GM19324 (cell line): ENCODE results near the gene RNF113B.

Experiments
- ATAC-seq: cut with Tn5 transposase; IDR thresholded peaks from one replicate; pipeline ENCODE4 v1.9.1; 2021; ENCODE audit warnings: mild to moderate bottlenecking, moderate library complexity; ENCODE audit not compliant: unreplicated experiment, low FRiP score

RNF113B gene

GRCh38 chr13:98176777-98177608, at the start of gene RNF113B:
Gene RNF113B (minus strand): TSS chr13:98177269. CDS start chr13:98177236, 33 bp downstream.
- no peak for ATAC-seq

GRCh38 chr13:98226496-98226895, 49.4 kb upstream of the RNF113B start:
- no peak for ATAC-seq

DNA sequence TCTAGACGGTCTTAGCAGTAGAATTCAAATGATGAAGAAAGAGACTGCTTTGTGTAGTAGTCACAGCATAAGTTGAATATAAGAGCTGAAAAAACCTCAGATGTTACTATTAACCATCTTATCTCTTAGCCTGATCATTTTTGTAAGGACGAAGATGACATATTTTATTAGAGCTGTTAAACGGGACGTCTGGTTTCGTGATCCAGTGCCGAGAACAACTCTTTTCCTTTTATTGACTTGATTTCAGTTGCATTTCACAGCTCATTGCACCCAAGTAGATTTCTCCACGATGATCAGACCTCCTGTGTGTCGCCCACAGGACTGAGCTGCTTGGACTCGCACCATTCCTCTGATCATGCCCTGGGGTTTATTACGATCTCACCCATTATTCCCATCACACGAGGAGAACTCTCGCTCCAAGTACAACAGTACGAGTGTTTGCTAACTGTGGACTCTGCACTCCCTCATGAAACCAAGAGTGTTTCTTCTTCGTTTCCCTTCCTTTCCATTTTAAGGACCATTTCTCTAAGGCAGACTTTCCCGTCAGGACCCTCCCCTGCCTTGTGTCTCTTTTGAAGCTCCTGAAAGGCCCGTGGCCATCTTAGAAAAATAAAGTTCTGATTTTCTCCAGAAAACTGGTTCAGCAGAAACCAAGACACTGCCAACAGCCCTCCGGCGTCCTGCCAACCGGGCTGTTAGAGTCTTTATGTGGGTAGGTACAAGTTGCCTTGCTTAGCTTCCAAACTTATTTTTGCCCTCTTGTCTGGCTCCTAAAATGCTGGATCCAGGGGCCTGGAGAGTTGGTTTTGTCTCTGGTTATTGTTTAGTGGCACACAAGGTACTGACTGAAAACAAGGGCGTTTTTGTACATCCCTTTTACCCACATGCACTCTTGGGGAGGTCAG, 48.2 kb upstream of the RNF113B start:
- no peak for ATAC-seq

DNA sequence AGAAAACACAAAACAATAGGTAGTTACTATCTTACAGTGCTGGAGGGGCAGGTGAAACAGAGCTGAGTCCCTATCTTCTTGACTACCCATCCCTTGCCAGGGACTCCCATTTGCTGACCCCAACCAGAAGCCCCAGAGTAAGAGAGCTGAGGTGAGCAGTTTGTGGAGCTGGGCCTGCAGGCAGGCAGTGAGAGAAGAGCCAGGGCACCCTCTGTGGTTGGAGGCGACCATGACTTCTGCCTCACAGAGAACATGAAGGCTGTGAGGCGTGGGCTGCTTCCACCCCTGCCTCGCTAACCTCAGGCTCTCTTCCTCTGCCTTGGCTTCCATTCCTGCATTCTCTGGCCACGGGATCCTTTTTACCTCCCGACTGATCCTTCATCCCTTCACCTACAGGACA, 47.5 kb upstream of the RNF113B start:
- ATAC-seq = no peak

DNA sequence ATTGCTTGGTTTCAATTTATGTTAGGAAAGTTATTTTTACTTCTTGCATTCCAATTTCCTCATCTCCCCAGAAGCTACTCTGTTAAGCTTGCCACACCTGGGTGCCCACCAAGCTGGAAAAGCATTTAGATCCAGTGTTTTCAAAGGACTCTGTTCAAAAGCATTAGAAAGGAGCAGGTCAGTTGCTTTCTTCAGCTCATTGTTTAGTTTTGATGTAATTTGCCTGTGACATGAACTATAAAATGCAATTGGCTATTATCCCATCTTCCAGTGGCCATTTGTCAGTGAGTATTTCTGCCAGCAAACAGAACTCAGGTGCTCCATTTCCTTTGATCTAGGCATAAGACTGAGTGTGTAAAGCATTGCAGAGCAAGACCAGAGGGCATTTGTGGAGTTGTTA, 46.7 kb upstream of the RNF113B start:
- ATAC-seq = no peak

DNA sequence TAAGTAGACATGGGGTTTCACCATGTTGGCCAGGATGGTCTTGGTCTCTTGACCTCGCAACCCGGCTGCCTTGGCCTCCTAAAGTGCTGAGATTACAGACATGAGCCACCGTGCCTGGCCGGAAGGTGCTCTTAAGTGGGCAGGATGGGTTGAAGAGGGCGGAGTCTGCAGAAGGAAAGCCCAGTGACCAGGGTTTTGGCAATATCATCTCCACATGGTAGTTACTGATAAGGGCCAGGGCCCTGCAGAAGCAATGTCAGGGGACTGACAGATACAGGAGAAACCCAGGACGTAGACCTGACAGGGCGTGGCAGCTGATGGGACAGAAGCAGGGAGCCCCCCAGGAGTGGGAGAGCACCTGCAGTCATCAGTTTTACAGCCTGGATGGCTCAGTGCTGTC, 45.7 kb upstream of the RNF113B start:
- no peak for ATAC-seq

GRCh38 chr13:98222081-98222554, 45.0 kb upstream of the RNF113B start:
- ATAC-seq = no peak

GRCh38 chr13:98221234-98221633, 44.2 kb upstream of the RNF113B start:
- no peak for ATAC-seq

GRCh38 chr13:98220271-98220791, 43.3 kb upstream of the RNF113B start:
- ATAC-seq = no peak

- ATAC-seq = no peak
Measured at GRCh38 chr13:98219685-98220084, 42.6 kb upstream of the RNF113B start.

GRCh38 chr13:98217597-98217996, 40.5 kb upstream of the RNF113B start:
- no peak for ATAC-seq

DNA sequence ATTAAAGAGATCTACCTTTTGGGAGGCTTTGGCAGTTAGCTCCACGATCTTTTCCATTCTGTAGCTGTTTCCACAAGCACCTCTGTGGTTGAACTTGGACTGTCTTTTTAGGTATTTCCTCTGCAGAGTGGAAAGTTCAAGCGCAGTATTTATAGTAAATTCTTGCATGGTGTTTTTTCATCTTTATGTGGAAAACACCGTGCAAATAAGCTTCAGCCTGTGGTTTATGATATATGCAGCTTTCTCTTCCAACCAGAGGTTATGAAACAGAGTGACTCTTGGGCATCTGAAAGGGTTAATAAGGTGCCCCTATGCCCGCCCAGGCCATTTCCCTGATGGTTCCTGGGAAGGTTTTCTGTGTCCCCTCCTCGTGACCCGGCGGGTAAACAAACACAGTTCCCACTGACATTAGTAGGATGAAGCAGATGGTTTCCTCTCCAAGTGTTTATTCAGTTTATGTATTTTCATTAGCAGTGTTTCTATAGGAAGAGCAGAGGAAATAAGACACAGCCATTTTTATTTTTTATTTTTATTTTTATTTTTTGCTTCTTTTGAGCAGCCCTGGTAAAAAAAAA, 39.7 kb upstream of the RNF113B start:
- no peak for ATAC-seq

DNA sequence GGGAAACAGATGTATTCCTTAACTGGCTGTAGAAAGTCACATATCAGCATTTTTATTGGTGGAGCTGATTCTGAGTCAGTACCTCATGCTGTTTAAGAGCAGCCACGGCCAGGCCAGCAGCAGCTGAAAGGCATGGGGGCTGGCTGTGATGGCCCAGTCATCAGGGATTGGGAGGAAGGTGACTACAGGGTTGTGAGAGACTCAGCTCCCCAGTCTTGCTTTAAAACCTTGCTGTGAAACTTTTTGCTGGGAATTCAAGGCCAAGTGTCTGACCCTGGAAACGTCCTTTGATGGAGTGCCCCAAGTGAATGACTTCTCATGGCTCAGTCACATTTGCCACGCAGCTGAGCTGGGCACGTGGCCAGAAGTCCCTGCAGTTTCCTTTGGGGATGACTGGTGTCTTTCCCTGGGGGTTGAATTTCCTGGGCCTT, 39.1 kb upstream of the RNF113B start:
- ATAC-seq = no peak

- no peak for ATAC-seq
Measured at GRCh38 chr13:98215508-98215907, 38.4 kb upstream of the RNF113B start.

- no peak for ATAC-seq
Measured at GRCh38 chr13:98214707-98215106, 37.6 kb upstream of the RNF113B start.

- ATAC-seq = no peak
Measured at GRCh38 chr13:98214008-98214643, 37.1 kb upstream of the RNF113B start.

DNA sequence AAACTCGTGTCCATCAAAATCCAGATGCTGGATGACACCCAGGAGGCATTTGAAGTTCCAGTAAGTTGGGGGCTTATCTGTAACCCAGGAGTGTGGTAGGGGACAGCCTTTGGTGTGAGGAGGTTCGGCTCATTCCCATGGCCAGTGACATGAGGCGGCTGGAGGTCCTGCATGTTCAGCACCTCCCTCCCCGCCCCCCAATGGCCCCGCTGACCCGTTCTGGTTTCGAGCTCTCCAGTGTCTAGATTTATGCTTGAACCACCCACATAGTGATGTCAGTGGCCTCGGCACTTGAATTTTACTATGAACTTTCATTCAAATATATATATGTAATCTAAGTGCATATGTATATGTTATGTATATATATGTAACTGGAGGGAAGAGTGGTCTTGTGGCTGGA, 36.3 kb upstream of the RNF113B start:
- ATAC-seq = no peak

DNA sequence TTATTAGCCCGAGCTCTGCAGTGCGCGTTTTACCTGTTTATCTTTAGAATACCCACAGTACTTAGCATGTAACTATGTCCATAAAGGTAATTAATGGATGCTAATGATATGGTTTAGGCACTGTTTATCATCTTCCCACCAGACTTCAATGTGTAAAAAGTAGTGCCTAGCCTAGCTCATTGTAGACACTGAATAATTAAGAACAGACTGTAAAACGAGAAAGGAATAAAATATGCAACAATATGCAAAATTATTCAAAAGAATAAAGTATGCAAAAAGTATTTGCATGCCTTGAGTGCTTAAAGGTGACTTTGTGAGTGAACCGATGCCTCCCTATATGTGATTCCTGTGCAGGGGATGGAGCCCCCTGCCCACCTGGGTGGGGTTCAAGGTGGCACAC, 35.7 kb upstream of the RNF113B start:
- ATAC-seq = no peak

GRCh38 chr13:98208606-98209005, 31.5 kb upstream of the RNF113B start:
- ATAC-seq = no peak

- ATAC-seq = no peak
Measured at GRCh38 chr13:98207416-98207815, 30.3 kb upstream of the RNF113B start.
